ENCODE measurements around the gene ZFP36L2.

The ZFP36L2 gene, protein sequence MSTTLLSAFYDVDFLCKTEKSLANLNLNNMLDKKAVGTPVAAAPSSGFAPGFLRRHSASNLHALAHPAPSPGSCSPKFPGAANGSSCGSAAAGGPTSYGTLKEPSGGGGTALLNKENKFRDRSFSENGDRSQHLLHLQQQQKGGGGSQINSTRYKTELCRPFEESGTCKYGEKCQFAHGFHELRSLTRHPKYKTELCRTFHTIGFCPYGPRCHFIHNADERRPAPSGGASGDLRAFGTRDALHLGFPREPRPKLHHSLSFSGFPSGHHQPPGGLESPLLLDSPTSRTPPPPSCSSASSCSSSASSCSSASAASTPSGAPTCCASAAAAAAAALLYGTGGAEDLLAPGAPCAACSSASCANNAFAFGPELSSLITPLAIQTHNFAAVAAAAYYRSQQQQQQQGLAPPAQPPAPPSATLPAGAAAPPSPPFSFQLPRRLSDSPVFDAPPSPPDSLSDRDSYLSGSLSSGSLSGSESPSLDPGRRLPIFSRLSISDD

DNA sequence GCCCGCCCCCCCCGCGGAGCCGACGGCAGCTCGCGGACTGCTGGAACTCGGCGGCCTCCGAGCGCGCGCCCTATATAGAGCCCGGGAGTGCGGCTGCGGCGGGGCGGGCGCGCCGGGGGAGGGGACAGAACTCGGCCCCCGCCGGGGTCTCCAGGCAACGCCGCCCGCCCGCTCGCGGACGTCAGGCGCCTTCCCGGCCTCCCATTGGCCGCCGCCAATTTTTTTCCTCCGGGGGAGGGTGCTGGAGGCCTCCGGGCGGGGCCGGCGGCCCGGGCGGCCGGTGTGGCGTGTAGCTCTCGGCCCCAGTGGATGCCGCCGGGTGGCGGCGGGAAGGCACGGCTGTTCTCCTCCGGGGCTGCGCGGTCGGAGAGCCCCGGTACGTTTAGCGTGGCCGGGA is at the start of gene ZFP36L2:
Gene ZFP36L2 (minus strand): TSS at position 49 of the 397 bp plus-strand sequence. CDS start 291 bp downstream, outside the sequence.
- POLR2A ChIA-PET, result interaction anchor here (0.6 to 3.2 kb wide), 29 partner anchors 8 to 416 kb away, joined by 3 to 16 read pairs (median 4); no protein-coding TSS in a partner anchor
- TF ChIP-seq, protein P1, sequence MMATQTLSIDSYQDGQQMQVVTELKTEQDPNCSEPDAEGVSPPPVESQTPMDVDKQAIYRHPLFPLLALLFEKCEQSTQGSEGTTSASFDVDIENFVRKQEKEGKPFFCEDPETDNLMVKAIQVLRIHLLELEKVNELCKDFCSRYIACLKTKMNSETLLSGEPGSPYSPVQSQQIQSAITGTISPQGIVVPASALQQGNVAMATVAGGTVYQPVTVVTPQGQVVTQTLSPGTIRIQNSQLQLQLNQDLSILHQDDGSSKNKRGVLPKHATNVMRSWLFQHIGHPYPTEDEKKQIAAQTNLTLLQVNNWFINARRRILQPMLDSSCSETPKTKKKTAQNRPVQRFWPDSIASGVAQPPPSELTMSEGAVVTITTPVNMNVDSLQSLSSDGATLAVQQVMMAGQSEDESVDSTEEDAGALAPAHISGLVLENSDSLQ (IDR thresholded peaks at IDR 0.05), result no peak
- TF ChIP-seq L3MBTL2 (conservative IDR thresholded peaks at IDR 0.05) (no peak), ELF4 (IDR thresholded peaks at IDR 0.05) (peak; percentile 79), SUZ12 (IDR thresholded peaks at IDR 0.05) (no peak), LEF1 (IDR thresholded peaks at IDR 0.05; ENCODE audit: borderline replicate concordance) (no peak), TARDBP (IDR thresholded peaks at IDR 0.05) (no peak), BHLHE40 (IDR thresholded peaks at IDR 0.05; ENCODE audit: borderline replicate concordance) (no peak), FOXA1 (IDR thresholded peaks at IDR 0.05) (no peak), HDGF (IDR thresholded peaks at IDR 0.05; ENCODE audit: borderline replicate concordance) (0 out of 2 replicates have a peak, but pooled peaks have one; percentile 29), SP1 (IDR thresholded peaks at IDR 0.05) (no peak), ZNF384 (IDR thresholded peaks at IDR 0.05) (no peak), NFRKB (IDR thresholded peaks at IDR 0.05) (no peak), FOXM1 (IDR thresholded peaks at IDR 0.05; ENCODE audit: borderline replicate concordance) (peak; percentile 91; the same call in 1 of the 2 replicates), CTBP1 (IDR thresholded peaks at IDR 0.05; ENCODE audit: borderline replicate concordance) (no peak), FOXK2 (IDR thresholded peaks at IDR 0.05) (no peak), ARNT (IDR thresholded peaks at IDR 0.05) (no peak)
- DNase-seq (ENCODE audit: extremely low spot score), result peak; percentile 91
- CTCF ChIA-PET, result interaction anchor here (0.9 to 1.6 kb wide), 3 partner anchors 52 to 252 kb away, joined by 3 to 4 read pairs (median 4); no protein-coding TSS in a partner anchor

DNA sequence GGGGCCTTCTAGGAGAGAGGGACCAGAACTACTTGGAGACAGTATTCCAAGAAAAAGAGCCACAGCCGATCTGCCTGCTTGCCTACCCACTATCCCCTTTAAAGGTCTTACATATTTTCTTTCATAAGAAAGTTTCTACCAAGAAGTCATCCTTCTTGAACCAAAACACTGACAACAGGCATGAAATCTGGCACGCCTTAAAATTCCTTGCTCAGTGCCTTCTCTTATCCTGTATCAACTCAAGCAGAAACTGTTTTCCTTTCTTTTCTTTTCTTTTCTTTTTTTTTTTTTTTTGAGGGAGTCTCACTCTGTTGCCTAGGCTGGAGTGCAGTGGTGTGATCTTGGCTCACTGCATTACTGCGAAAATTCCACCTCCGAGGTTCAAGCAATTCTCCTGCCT is 48.3 kb upstream of the ZFP36L2 start:
- ChIA-PET POLR2A (no interaction called here), CTCF (no interaction called here)
- no peak for TF ChIP-seq ELF4 (IDR thresholded peaks at IDR 0.05)
- TF ChIP-seq CTBP1 (IDR thresholded peaks at IDR 0.05; ENCODE audit: borderline replicate concordance), result no peak
- DNase-seq (ENCODE audit: extremely low spot score), result no peak

DNA sequence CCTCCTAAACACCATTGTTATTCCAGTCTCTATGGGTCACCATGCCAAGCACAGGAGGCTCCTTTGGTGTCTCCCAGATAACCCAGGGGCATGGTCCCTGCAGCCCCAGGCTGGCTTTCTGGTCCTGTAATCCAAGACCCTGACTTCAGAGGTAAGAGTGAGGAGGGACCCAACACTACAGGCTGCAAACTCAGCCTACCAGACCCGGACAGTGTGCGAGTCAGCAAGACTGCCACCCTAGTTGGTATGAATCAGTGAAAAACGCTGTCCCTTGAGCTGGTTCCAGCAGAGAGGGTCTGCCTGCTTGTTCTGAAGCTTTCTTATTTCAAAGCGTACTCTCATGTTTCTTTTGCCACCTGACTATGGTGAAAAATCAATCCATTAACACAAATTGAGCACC is 47.6 kb upstream of the ZFP36L2 start:
- ChIA-PET POLR2A (no interaction called here), CTCF (no interaction called here)
- DNase-seq (ENCODE audit: extremely low spot score), result no peak
- no peak for TF ChIP-seq FOXK2 (IDR thresholded peaks at IDR 0.05)
- no peak for TF ChIP-seq FOXA1 (IDR thresholded peaks at IDR 0.05)
- no peak for TF ChIP-seq NFRKB (IDR thresholded peaks at IDR 0.05)
- no peak for TF ChIP-seq LEF1 (IDR thresholded peaks at IDR 0.05; ENCODE audit: borderline replicate concordance)
- no peak for TF ChIP-seq ZNF384 (IDR thresholded peaks at IDR 0.05)
- TF ChIP-seq, protein P1 (IDR thresholded peaks at IDR 0.05), result no peak
- no peak for TF ChIP-seq BHLHE40 (IDR thresholded peaks at IDR 0.05; ENCODE audit: borderline replicate concordance)
- no peak for TF ChIP-seq TARDBP (IDR thresholded peaks at IDR 0.05)
- no peak for TF ChIP-seq ELF4 (IDR thresholded peaks at IDR 0.05)
- no peak for TF ChIP-seq SUZ12 (IDR thresholded peaks at IDR 0.05)

DNA sequence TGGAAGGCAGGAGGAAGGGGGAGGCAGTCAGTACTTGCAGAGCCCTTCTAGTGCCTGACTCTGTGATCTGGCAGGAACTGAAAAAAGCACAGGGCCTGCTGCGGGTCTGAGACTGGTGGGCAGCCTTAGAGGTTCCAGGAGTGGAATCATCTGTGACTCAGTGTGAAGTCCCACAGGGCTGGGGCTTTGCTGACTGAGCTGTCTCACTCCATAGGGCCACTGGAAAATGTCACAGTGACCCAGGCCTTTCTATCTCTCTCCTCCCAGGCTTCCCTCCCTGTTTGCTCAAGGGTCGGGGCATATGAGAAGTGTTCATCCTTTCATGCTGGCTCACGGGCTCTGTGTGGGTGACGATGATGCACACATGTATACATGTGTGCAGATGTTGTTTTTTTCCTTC is 47.1 kb upstream of the ZFP36L2 start:
- ChIA-PET CTCF (no interaction called here), POLR2A (no interaction called here)
- DNase-seq (ENCODE audit: extremely low spot score), result no peak
- no peak for TF ChIP-seq CTBP1 (IDR thresholded peaks at IDR 0.05; ENCODE audit: borderline replicate concordance)
- no peak for TF ChIP-seq FOXM1 (IDR thresholded peaks at IDR 0.05; ENCODE audit: borderline replicate concordance)
- TF ChIP-seq, protein P1 (IDR thresholded peaks at IDR 0.05), result no peak
- no peak for TF ChIP-seq BHLHE40 (IDR thresholded peaks at IDR 0.05; ENCODE audit: borderline replicate concordance)
- no peak for TF ChIP-seq SP1 (IDR thresholded peaks at IDR 0.05)
- no peak for TF ChIP-seq ELF4 (IDR thresholded peaks at IDR 0.05)
- TF ChIP-seq TARDBP (IDR thresholded peaks at IDR 0.05), result no peak
- no peak for TF ChIP-seq LEF1 (IDR thresholded peaks at IDR 0.05; ENCODE audit: borderline replicate concordance)
- no peak for TF ChIP-seq FOXK2 (IDR thresholded peaks at IDR 0.05)
- TF ChIP-seq HDGF (IDR thresholded peaks at IDR 0.05; ENCODE audit: borderline replicate concordance), result no peak
- no peak for TF ChIP-seq ZNF384 (IDR thresholded peaks at IDR 0.05)
- TF ChIP-seq ARNT (IDR thresholded peaks at IDR 0.05), result no peak
- no peak for TF ChIP-seq L3MBTL2 (conservative IDR thresholded peaks at IDR 0.05)
- no peak for TF ChIP-seq NFRKB (IDR thresholded peaks at IDR 0.05)
- no peak for TF ChIP-seq FOXA1 (IDR thresholded peaks at IDR 0.05)
- no peak for TF ChIP-seq SUZ12 (IDR thresholded peaks at IDR 0.05)

DNA sequence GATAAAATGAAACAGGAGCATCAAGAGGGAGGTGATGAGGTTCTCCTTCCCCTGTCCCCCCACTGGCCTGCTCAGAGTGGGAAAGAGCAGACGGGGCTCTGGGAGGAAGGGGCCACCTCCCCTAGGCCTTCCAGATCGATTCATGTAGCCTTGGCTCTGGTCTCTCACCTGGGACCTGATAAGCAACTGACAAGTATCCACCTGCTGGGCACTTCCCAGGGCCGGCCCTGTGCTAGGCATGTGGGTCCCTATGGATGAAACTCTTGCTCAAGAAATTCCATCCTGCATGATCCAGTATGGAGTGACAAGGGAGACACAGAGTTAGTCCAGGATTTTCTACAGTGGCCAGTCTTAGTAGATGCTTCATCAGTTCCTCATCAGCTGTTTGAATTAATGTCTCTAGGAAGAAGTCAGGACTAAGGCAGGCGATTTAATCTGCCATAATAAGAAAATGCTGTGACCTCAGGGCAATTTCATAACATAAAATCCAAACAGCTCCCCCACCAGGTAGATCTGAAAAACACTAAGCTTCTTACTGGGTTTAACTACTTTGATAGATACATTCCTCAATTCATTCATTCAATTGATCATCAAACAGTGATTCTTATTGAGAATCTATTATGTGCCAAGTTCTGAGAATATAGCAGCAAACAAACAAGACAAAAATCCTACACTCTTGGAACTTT is 44.7 kb upstream of the ZFP36L2 start:
- DNase-seq (ENCODE audit: extremely low spot score), result no peak
- TF ChIP-seq NFRKB (IDR thresholded peaks at IDR 0.05) (no peak), LEF1 (IDR thresholded peaks at IDR 0.05; ENCODE audit: borderline replicate concordance) (no peak), SP1 (IDR thresholded peaks at IDR 0.05) (no peak), ARNT (IDR thresholded peaks at IDR 0.05) (no peak), ELF4 (IDR thresholded peaks at IDR 0.05) (no peak), TARDBP (IDR thresholded peaks at IDR 0.05) (no peak), ZNF384 (IDR thresholded peaks at IDR 0.05) (no peak), FOXA1 (IDR thresholded peaks at IDR 0.05) (no peak), BHLHE40 (IDR thresholded peaks at IDR 0.05; ENCODE audit: borderline replicate concordance) (no peak), FOXM1 (IDR thresholded peaks at IDR 0.05; ENCODE audit: borderline replicate concordance) (no peak), FOXK2 (IDR thresholded peaks at IDR 0.05) (no peak), CTBP1 (IDR thresholded peaks at IDR 0.05; ENCODE audit: borderline replicate concordance) (no peak)
- TF ChIP-seq, protein P1 (IDR thresholded peaks at IDR 0.05), result no peak
- CTCF ChIA-PET, result interaction anchor here (0.9 kb wide), 1 partner anchor 22 kb away, joined by 3 read pairs; no protein-coding TSS in a partner anchor
- POLR2A ChIA-PET, result no interaction called here
